Karpas-422 (cell line): ENCODE data around the gene EVI5L. TPM values are rescaled to one million over a fixed set of nuclear protein-coding genes. Genes with fewer than 3 reads are reported as not detected.
A peak's percentile ranks its signal among the peaks of the same experiment; 100 is the strongest.
"Not testable (repeated sequence)": the region's sequence is repeated elsewhere in the genome, so short reads cannot be mapped to it uniquely, and the experiment has no call there.

Source experiments
- DNase-seq: peaks from one replicate; pipeline ENCODE4 v3.0.0-alpha.2; 2015
- H2AFZ ChIP-seq: fragments of 200-600 bp; sonication (generic); 2 replicates; pipeline ENCODE4 v1.6.1; 2014; ENCODE audit warnings: antibody characterized with exemption, low read length, mixed read lengths
- H3K27ac ChIP-seq: fragments of 200-600 bp; sonication (generic); 2 replicates; pipeline ENCODE4 v1.5.1; 2014; ENCODE audit warnings: mild to moderate bottlenecking, low read length, moderate library complexity
- H3K27me3 ChIP-seq: fragments of 200-600 bp; sonication (generic); 2 replicates; pipeline ENCODE4 v1.6.1; 2014; ENCODE audit warnings: low read length, mixed read lengths
- H3K36me3 ChIP-seq: fragments of 200-600 bp; sonication (generic); 2 replicates; pipeline ENCODE4 v1.6.1; 2014; ENCODE audit warnings: low read length, mixed read lengths; ENCODE audit not compliant: insufficient read depth
- H3K4me1 ChIP-seq: fragments of 200-600 bp; sonication (generic); 2 replicates; pipeline ENCODE4 v1.6.1; 2014; ENCODE audit warnings: mild to moderate bottlenecking, low read length, mixed read lengths
- H3K4me2 ChIP-seq: fragments of 200-600 bp; sonication (generic); 2 replicates; pipeline ENCODE4 v1.6.1; 2014; ENCODE audit warnings: low read length, low read depth, mild to moderate bottlenecking; ENCODE audit not compliant: poor library complexity, severe bottlenecking
- H3K4me3 ChIP-seq: fragments of 200-600 bp; sonication (generic); 2 replicates; pipeline ENCODE4 v1.5.1; 2014; ENCODE audit warnings: mild to moderate bottlenecking, antibody characterized with exemption, low read length, mixed read lengths
- H3K79me2 ChIP-seq: fragments of 200-600 bp; sonication (generic); 2 replicates; pipeline ENCODE4 v1.6.1; 2014; ENCODE audit warnings: mild to moderate bottlenecking, low read length, mixed read lengths
- H3K9ac ChIP-seq: fragments of 200-600 bp; sonication (generic); 2 replicates; pipeline ENCODE4 v1.6.0; 2014; ENCODE audit warnings: low read length
- H3K9me2 ChIP-seq: fragments of 200-600 bp; sonication (generic), shearing (Covaris generic); replicated peaks from 2 replicates; pipeline ENCODE4 v1.6.0; 2014; ENCODE audit warnings: mild to moderate bottlenecking, low read length, moderate library complexity; ENCODE audit not compliant: insufficient read depth
- H3K9me3 ChIP-seq: fragments of 300-700, 200-600 bp; sonication (generic); 2 replicates; pipeline ENCODE4 v1.6.1; 2014; ENCODE audit warnings: low read length, mixed read lengths
- H4K20me1 ChIP-seq: fragments of 200-600 bp; sonication (generic); 2 replicates; pipeline ENCODE4 v1.6.1; 2014; ENCODE audit warnings: mild to moderate bottlenecking, antibody characterized with exemption, low read length, low read depth; ENCODE audit not compliant: insufficient read depth
- total RNA-seq: library from RNA; depleted of rRNA; stranded (reverse); fragments of >200 nt; shearing (Covaris generic); gene quantifications from 2 replicates; pipeline ENCODE4 v1.2.3, GENCODE V29; 2014; ENCODE audit warnings: low replicate concordance

EVI5L gene
- total RNA-seq, 1 experiment from 2014 or later: 6.0 TPM

- Histone ChIP-seq H3K27me3 (no peaks in the 10 kb centered on the region), H3K27ac (no peak overlapping the region), H3K9me3 (no peaks in the 10 kb centered on the region), H2AFZ (no peak overlapping the region), H3K79me2 (no peaks in the 10 kb centered on the region), H3K4me1 (no peaks in the 10 kb centered on the region), H3K9me2 (no peaks in the 10 kb centered on the region), H3K9ac (peak overlapping the region; percentile 30; the same call in 1 of the 2 replicates), H3K4me3 (no peak overlapping the region), H3K4me2 (peak overlapping the region; percentile 35), H4K20me1 (no peaks in the 10 kb centered on the region), H3K36me3 (no peaks in the 10 kb centered on the region)
- DNase-seq: no peak
Measured at GRCh38 chr19:7857727-7858108, 27.7 kb downstream of the EVI5L start.

- Histone ChIP-seq H2AFZ (no peak overlapping the region), H3K27ac (no peak overlapping the region), H3K27me3 (no peaks in the 10 kb centered on the region)
Measured at GRCh38 chr19:7858109-7858770, 28.2 kb downstream of the EVI5L start.

DNA sequence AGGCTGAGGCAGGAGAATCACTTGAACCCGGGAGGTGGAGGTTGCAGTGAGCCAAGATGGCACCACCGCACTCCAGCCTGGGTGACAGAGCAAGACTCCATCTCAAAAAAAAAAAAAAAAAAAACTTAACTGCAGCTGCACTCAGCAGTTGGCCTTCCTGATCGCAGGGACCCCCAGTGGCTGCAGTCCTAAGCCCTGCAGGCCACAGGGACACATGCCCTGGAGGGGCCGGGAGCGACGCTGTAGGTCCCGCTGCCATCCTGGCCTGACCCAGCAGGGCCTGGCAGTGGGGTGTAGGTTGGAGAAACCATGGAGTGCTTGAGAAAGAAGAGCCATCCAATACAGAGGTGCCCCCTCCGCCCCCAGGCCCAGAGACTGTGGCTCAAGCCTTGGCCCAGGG, 29.1 kb downstream of the EVI5L start:
- not testable (repeated sequence) for H3K27me3 ChIP-seq, H3K9ac ChIP-seq, H3K79me2 ChIP-seq, H3K9me2 ChIP-seq, H3K36me3 ChIP-seq, H3K9me3 ChIP-seq, H3K4me1 ChIP-seq, H4K20me1 ChIP-seq, H3K4me3 ChIP-seq, H2AFZ ChIP-seq, DNase-seq, H3K27ac ChIP-seq, H3K4me2 ChIP-seq

More at GRCh38 chr19:7858109-7858770, 28.2 kb downstream of the EVI5L start:
- Histone ChIP-seq H3K9me3 (no peaks in the 10 kb centered on the region), H3K9me2 (no peaks in the 10 kb centered on the region), H3K4me2 (peak overlapping the region; percentile 35), H3K4me3 (no peak overlapping the region; the same call in 1 of the 2 replicates), H3K9ac (peak overlapping the region; percentile 30; the same call in 1 of the 2 replicates), H3K79me2 (no peaks in the 10 kb centered on the region), H3K4me1 (no peaks in the 10 kb centered on the region), H4K20me1 (no peaks in the 10 kb centered on the region), H3K36me3 (no peaks in the 10 kb centered on the region)
- DNase-seq: peak; percentile 61

DNA sequence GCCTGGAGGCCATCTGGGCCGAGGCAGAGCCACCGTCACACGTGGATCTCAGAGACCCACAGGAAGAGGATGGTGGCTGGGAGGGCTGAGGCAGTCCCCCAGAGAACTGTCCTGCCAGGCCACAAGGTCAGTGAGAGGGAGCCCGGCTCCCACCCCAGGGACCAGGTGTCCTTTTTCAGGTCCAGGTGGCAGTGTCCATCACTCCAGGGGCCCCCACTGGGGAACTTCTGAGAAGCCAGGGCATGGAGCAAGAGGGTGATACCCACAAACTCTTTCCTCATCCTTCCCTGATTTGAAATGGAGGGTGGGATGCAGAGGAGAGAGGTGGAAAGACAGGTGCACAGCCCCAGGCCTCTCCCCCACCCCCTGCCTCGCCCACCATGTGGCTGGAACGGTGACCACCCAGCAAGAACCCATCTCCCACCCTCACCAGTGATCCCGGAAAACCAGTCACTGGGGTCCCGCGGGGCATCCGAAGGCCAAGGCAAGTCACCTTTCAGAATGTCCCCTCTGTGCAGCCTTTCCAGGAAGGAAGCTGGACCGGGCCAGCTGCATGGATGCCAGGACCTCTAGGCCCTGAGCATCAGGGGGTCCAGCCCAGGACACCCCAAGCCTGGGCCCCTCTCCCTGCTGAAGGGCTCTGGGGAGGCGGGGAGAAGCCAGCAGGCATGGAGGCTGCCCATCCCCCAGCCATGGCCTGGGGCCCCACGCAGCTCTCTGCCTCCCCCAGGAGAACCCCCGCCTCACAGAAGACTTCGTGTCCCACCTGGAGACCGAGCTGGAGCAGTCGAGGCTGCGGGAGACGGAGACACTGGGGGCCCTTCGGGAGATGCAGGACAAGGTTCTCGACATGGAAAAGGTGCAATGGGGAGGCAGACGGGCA, 30.1 kb downstream of the EVI5L start:
- Histone ChIP-seq H3K79me2 (no peaks in the 10 kb centered on the region), H3K36me3 (no peaks in the 10 kb centered on the region), H3K4me1 (no peaks in the 10 kb centered on the region), H3K4me2 (no peak overlapping the region), H3K27me3 (no peaks in the 10 kb centered on the region), H3K9ac (no peak overlapping the region), H3K27ac (no peak overlapping the region), H3K9me2 (no peaks in the 10 kb centered on the region), H3K9me3 (no peaks in the 10 kb centered on the region), H2AFZ (no peak overlapping the region), H4K20me1 (no peaks in the 10 kb centered on the region), H3K4me3 (no peak overlapping the region)
- DNase-seq: no peak

GRCh38 chr19:7860714-7861618, 30.9 kb downstream of the EVI5L start:
- no peaks in the 10 kb centered on the region for H4K20me1 ChIP-seq
- no peaks in the 10 kb centered on the region for H3K27me3 ChIP-seq
- no peaks in the 10 kb centered on the region for H3K9me3 ChIP-seq
- H3K4me2 ChIP-seq: no peak overlapping the region
- H3K36me3 ChIP-seq: no peaks in the 10 kb centered on the region
- no peak overlapping the region for H2AFZ ChIP-seq
- H3K4me3 ChIP-seq: no peak overlapping the region
- H3K9me2 ChIP-seq: no peaks in the 10 kb centered on the region
- H3K9ac ChIP-seq: no peak overlapping the region
- no peaks in the 10 kb centered on the region for H3K79me2 ChIP-seq
- no peak overlapping the region for H3K27ac ChIP-seq
- no peak for DNase-seq
- H3K4me1 ChIP-seq: no peaks in the 10 kb centered on the region

GRCh38 chr19:7861619-7862412, 31.8 kb downstream of the EVI5L start:
- no peak for DNase-seq
- Histone ChIP-seq H2AFZ (no peak overlapping the region), H3K79me2 (no peaks in the 10 kb centered on the region), H3K9me3 (no peaks in the 10 kb centered on the region), H3K36me3 (no peaks in the 10 kb centered on the region), H3K27ac (no peak overlapping the region), H3K4me1 (no peaks in the 10 kb centered on the region), H4K20me1 (no peaks in the 10 kb centered on the region; the same call in 1 of the 2 replicates), H3K9ac (no peak overlapping the region), H3K27me3 (no peaks in the 10 kb centered on the region), H3K4me2 (no peak overlapping the region), H3K4me3 (no peak overlapping the region), H3K9me2 (no peaks in the 10 kb centered on the region)

GRCh38 chr19:7862413-7862951, 32.5 kb downstream of the EVI5L start:
- H3K9me2 ChIP-seq: no peaks in the 10 kb centered on the region
- peak; percentile 52 for DNase-seq
- H3K4me2 ChIP-seq: no peak overlapping the region
- no peak overlapping the region for H3K4me3 ChIP-seq
- no peaks in the 10 kb centered on the region for H3K4me1 ChIP-seq
- no peak overlapping the region for H3K27ac ChIP-seq
- no peak overlapping the region for H2AFZ ChIP-seq
- H4K20me1 ChIP-seq: no peaks in the 10 kb centered on the region; the same call in 1 of the 2 replicates
- H3K36me3 ChIP-seq: no peaks in the 10 kb centered on the region
- H3K79me2 ChIP-seq: no peaks in the 10 kb centered on the region
- H3K9me3 ChIP-seq: no peaks in the 10 kb centered on the region
- H3K9ac ChIP-seq: no peak overlapping the region
- no peaks in the 10 kb centered on the region for H3K27me3 ChIP-seq
